T-helper 2 cell treated with Interferon-gamma antibody and Interleukin-4, amounts not matched to agents 100 ng/mL and 5 ng/mL, for 36 hours (primary cell): Measurements from ENCODE around the gene FZD4. TPM values are rescaled to one million over a fixed set of nuclear protein-coding genes. Genes with fewer than 3 reads are reported as not detected.
"Not testable (repeated sequence)": the region's sequence is repeated elsewhere in the genome, so short reads cannot be mapped to it uniquely, and the experiment has no call there.

Source experiments
- intact Hi-C: fragments of 100-400 bp; cut with micrococcal nuclease; formaldehyde crosslinking; loops from one replicate; pipeline ENCODE4 v1.15.1; 2023
- total RNA-seq: library from RNA; stranded (reverse); gene quantifications from 2 replicates; pipeline ENCODE4 v1.2.3, GENCODE V29; 2022

The FZD4 gene
- total RNA-seq: 0.02 TPM in 2 replicates

DNA sequence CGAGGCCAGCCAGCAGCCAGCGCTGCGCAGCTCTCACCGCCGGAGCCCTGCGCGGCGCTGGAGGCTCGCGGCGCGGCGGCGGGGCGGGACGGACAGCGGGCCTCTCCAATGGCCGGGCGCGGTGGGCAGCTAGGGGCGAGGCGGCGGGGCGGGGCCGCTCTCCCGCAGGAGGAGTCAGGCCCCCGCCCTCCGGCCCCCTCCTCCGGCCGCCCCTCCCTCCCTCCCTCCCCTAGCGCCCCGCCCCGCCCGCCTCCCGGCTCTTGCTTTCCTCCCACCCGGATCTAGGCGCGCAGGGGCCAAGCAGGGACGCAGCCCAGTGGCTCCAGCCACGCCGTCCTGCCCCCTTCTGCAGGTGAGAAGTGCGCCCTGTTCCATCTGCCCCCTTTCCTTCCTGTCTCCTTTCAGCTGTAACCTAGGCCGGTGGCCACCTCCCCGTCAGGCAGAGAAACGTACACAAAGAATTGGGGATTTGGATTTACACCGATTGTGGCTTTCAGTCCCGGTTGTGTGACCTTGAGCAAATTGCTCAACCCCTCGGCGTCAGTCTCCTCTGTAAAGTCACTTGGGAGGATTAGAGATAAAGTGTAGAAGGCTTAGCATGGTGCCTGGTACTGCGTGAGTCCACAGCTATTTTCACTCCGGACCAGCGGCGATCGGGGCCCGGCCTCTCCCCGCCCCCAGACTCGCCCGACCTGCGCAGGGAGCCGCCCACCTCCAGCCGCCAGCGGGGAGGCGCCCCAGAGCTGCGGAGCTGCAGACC is at the start of gene FZD4:
TSS of gene FZD4 (minus strand) at position 35 of the 760 bp plus-strand sequence. CDS start 310 bp downstream, outside the sequence.
- intact Hi-C loops: loop anchor here (1.0 kb wide), 1 partner anchor 82 kb away; the partner anchor contains the start of gene TMEM135

- intact Hi-C loops: not testable (repeated sequence)
Measured at GRCh38 chr11:87004281-87004680, 49.1 kb upstream of the FZD4 start.

- intact Hi-C loops: no loop called here
Measured at GRCh38 chr11:87002918-87003317, 47.7 kb upstream of the FZD4 start.

DNA sequence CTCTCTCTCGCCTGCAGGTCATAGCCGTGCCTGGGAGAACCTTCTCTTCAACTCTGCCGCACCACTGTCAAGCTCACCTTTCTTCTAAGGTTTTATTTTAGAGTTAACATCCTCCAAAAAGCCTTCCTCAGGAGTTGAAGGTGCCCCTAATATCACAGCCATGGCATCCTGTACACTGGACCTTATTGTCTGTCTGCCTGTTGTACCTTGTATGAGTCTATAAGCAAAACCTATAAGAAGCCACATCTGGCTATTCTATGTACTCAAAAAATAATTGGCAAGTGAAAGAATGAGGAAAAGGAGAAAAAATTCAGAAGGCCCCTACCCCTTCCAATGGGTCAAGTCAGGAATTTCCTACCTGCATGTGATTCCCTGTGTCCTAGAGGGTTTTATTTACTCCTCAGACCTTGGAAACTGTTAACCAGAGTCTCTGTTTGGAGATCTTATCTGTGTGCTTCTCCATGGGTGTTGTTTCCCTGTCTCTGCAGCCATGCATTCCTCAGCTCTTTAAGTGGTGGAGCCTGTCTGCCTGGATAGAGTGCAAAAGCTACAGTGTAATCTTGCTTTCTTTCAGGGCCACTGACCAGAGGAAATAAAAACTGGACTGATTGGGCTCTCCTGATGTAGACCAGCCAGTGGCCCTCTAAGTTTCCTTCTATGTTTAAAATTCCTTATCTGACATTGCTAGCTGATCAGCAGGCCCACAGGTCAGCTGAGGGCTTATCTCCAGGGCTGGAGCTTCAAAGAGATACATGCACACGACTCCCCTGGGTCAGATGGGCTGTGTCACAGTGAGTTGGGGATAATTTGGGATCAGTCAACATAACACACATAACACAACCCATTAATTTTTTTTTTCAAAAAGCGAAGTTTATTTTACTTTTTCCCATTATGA is 44.9 kb upstream of the FZD4 start:
- intact Hi-C loops: no loop called here

DNA sequence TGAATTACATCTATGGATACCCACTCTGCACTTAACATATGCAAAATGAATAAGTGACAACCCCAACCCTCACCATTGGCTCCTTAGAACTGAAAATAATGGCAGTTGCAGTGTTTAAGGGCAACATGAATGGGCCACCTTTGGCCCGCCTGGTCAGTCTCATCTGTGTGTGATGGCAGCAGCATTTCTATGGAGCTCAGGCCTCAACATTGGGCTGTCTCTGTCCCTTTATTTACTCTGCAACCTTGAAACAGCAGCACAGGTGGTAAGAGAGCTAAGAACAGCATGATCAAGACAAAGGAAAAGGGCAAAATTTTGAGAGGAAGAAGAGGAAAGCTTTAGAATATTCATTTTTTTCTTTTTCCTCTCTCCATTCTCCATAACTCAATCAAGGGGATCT is 44.2 kb upstream of the FZD4 start:
- intact Hi-C loops: no loop called here

GRCh38 chr11:86996953-86997570 is 41.9 kb upstream of the FZD4 start:
- intact Hi-C loops: no loop called here

GRCh38 chr11:86993031-86993430 is 37.8 kb upstream of the FZD4 start:
- intact Hi-C loops: no loop called here

DNA sequence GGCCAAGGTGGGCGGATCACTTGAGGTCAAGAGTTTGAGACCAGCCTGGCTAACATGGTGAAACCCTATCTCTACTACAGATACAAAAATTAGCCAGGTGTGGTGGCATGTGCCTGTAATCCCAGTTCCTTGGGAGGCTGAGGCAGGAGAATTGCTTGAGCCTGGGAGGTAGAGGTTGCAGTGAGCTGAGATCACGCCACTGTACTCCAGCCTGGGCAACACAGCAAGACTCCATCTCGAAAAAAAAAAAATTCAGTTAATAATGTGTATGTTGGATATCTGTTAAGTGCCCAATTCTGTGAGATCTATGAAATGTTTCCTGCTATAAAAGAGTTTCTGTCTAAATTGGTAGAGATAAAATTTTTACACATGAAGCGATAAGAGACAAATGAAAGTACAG is 37.1 kb upstream of the FZD4 start:
- intact Hi-C loops: not testable (repeated sequence)

DNA sequence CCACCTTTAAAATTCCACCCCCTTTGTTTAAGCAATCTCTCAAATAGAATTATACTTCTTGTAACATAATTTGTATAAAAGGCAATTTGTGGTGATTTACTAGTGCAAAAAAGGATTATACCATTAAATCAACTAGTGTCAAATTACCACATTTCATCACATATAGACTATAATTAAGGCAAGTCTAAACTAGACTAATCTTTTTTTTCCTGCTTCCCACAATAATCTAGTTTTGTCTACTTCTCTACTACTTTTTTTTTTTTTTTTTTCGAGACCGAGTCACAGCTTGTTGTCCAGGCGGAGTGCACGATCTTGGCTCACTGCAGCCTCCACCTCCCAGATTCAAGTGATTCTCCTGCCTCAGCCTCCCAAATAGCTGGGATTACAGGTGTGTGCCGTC is 36.1 kb upstream of the FZD4 start:
- intact Hi-C loops: no loop called here

DNA sequence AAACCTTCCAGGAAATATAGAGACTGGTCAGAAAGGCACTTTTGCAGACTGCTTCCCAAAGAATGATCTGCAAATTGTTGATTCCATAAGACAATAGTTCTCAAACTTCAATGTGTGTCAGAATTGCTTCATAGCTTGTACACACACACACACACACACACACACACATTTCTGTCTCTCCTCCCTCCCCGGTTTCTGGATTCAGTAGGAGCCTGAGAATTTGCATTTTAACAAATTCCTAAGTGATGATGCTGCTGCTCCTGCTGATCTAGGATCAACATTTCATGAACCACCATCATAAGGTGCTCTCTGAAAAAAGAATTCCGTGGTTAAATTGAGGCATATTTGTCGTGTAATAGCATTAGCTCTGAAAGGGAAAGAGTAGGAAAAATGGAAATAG is 35.3 kb upstream of the FZD4 start:
- intact Hi-C loops: no loop called here

DNA sequence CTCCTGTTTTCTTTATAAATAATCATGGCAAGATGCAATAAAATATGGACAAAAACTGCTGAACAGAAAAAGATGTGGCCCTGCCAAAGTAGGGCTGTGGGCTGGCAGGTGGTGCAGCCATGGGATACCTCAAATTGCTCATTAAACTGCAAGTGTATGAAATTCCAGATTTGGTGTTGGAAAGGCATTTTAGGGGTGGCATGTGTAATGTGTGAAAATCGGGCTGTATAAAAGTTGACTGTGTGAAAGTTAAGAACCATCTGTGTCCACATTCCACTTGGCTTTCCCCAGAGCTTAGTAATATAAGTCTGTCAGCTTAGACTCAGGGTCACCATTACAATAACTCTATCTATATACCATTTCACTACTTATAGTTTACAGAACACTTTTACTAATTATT is 34.8 kb upstream of the FZD4 start:
- intact Hi-C loops: no loop called here

GRCh38 chr11:86988351-86988881 is 33.2 kb upstream of the FZD4 start:
- intact Hi-C loops: no loop called here

DNA sequence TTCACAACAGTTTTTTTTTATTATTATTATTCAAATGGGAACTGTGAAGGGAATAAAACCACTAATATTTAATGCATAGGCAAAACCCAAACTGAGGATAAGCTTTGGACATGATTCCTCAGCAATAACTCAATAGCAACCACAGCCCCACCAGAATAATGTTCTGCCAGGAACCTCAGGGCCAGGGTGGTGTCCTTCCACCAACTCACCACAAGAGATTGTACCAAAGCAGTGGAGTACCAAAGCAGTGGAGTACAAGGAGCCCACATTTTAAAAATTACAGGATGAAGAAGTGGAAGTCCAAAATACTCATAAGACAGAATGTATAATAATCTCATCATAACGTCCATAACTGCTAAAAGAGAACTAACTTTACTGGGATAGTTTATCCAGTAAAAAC is 32.5 kb upstream of the FZD4 start:
- intact Hi-C loops: no loop called here

GRCh38 chr11:86984701-86985100 is 29.5 kb upstream of the FZD4 start:
- intact Hi-C loops: no loop called here

DNA sequence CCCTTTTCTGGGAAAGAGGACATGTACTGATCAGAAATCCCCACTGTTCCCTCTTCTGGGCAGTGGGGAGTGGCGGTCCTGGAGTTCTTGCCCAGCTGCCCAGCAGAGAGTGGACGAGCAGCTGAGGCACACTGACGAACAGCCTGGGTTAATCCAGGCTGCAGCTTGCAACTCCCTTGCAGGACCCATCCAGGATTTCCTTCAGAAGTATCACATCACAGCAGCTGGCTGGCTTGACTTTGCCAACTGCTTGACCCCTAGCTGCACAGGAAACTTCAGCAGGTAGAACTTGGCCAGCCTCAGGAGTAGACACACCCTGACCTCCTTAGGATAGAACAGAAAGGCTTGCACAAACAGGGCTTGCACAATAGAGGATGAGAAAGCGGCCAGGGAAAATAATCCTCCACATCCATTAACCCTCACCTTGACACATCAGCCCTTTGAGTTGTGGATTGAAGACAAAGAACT is 27.9 kb upstream of the FZD4 start:
- intact Hi-C loops: no loop called here

GRCh38 chr11:86981777-86982540 is 26.8 kb upstream of the FZD4 start:
- intact Hi-C loops: no loop called here

GRCh38 chr11:86980086-86980796 is 25.0 kb upstream of the FZD4 start:
- intact Hi-C loops: no loop called here

DNA sequence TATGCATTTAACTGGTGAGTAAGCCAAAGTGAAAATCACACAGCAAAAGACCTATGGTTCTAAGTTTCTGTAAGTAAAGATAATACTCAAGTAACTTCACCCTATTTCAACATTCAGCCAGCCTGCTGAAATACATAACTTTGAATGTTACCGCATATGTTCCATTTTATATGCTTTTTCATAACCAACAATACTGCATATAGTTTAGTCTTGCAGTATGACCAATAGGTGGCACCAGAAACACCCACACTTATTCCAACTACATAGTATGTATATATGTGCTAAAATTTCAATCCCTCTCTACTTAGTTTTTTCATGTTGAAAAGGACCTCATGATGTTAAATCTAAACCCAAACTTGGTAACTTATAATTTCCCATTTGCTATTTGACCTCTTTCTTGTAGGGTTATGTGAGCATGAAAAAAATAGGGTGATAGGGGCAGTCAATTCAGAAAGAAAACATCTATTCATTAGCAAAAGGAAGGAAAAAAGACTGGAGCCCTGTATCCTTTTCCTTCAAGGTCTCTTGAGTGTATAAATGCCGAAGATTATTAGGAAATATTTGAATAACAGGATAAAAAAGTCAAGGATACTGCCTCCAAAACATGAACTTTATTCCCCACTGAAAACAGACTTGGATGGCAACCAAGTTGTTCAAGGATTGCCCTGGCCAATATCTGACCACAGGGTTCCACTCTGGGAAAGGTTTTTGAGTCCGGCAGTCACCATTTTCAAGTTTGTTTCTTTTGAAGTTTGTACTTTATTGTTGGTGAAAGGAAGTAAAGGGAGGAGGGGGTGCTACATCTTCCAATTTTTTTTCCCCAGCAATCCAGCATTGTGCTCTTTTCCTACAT is 23.8 kb upstream of the FZD4 start:
- intact Hi-C loops: loop anchor here (1.0 kb wide), 1 partner anchor 311 kb away; no protein-coding TSS in a partner anchor

DNA sequence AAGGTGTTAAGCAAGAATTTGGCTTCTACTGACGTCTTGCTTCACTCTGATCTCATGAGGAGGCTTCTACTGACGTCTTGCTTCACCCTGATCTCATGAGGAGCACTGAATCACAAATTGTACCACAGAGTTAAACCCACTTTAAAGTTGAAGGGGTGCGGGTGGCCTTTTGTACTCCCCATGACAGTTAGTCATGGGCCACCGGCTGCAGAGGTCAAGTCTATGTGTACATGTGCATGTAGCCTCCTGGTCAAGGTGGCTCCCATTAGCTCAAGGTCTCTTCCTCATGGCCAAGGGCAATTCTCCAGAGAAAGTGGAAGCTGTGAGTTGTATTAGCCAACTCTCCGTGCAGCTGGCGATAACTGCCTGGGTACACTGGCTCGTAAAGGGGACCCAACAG is 23.1 kb upstream of the FZD4 start:
- intact Hi-C loops: no loop called here
